Liver (tissue), 9 donors: ENCODE data around the gene R3HCC1L. TPM values are rescaled to one million over a fixed set of nuclear protein-coding genes. Genes with fewer than 3 reads are reported as not detected.

Source experiments
- DNase-seq: peaks from one replicate; pipeline ENCODE4 v3.0.0-alpha.2; 2017; ENCODE audit warnings: low spot score
- H3K27ac ChIP-seq, 2 donors: one replicate each; pipeline ENCODE4 v1.7.0; 2013; ENCODE audit warnings: inconsistent platforms in 2 of 2, low read length in 2 of 2, control low read depth in 1 of 2, low read depth in 1 of 2, mild to moderate bottlenecking in 1 of 2
- H3K27me3 ChIP-seq, 4 donors: one replicate each; pipeline versions ENCODE4 v1.6.1 to v1.7.0; 2013; ENCODE audit warnings: low read length in 3 of 4, inconsistent platforms in 1 of 4, mild to moderate bottlenecking in 1 of 4, moderate library complexity in 1 of 4; ENCODE audit not compliant: control insufficient read depth in 4 of 4, insufficient read depth in 4 of 4
- H3K36me3 ChIP-seq, 4 donors: one replicate each; pipeline versions ENCODE4 v1.6.1 to v1.7.0; 2013; ENCODE audit warnings: low read length in 3 of 4, mild to moderate bottlenecking in 3 of 4, low read depth in 1 of 4, moderate library complexity in 1 of 4; ENCODE audit not compliant: control insufficient read depth in 4 of 4, insufficient read depth in 3 of 4
- H3K4me1 ChIP-seq, 4 donors: one replicate each; pipeline versions ENCODE4 v1.6.1 to v1.7.0; 2013; ENCODE audit warnings: low read length in 3 of 4, mild to moderate bottlenecking in 3 of 4, moderate library complexity in 1 of 4; ENCODE audit not compliant: control insufficient read depth in 4 of 4, insufficient read depth in 4 of 4
- H3K4me3 ChIP-seq, 3 donors: one replicate each; pipeline versions ENCODE4 v1.6.1 to v1.7.0; 2013; ENCODE audit warnings: low read length in 3 of 3, control low read depth in 1 of 3, low read depth in 1 of 3, mild to moderate bottlenecking in 1 of 3
- H3K9ac ChIP-seq, 2 donors: one replicate each; pipeline ENCODE4 v1.7.0; 2013; ENCODE audit warnings: low read length in 2 of 2, mild to moderate bottlenecking in 2 of 2, moderate library complexity in 2 of 2, control low read depth in 1 of 2, low read depth in 1 of 2
- H3K9me3 ChIP-seq, 4 donors: one replicate each; pipeline versions ENCODE4 v1.6.1 to v1.7.0; 2013; ENCODE audit warnings: low read length in 3 of 4; ENCODE audit not compliant: control insufficient read depth in 4 of 4
- EGR1 ChIP-seq, 2 donors: IDR thresholded peaks; 2 replicates each; pipeline ENCODE4 v1.6.1; 2016 to 2018; ENCODE audit warnings: antibody characterized with exemption in 2 of 2, low read depth in 2 of 2
- FOXA1 ChIP-seq: IDR thresholded peaks from 2 replicates; pipeline ENCODE4 v1.6.1; 2016; ENCODE audit warnings: antibody characterized with exemption
- FOXA2 ChIP-seq: IDR thresholded peaks from 2 replicates; pipeline ENCODE4 v1.6.1; 2016; ENCODE audit warnings: antibody characterized with exemption
- GABPA ChIP-seq, 2 donors: IDR thresholded peaks in 1 of 2; conservative IDR thresholded peaks in 1 of 2; 2 replicates each; pipeline ENCODE4 v1.6.1; 2016; ENCODE audit warnings: antibody characterized with exemption in 2 of 2, mild to moderate bottlenecking in 1 of 2, moderate library complexity in 1 of 2
- HNF4A ChIP-seq, 2 donors: conservative IDR thresholded peaks; 2 replicates each; pipeline ENCODE4 v1.6.1; 2016; ENCODE audit warnings: antibody characterized with exemption in 2 of 2, mild to moderate bottlenecking in 2 of 2
- HNF4G ChIP-seq: IDR thresholded peaks from 2 replicates; pipeline ENCODE4 v1.6.1; 2016; ENCODE audit warnings: antibody characterized with exemption
- JUND ChIP-seq, 2 donors: IDR thresholded peaks; 2 replicates each; pipeline ENCODE4 v1.6.1; 2016; ENCODE audit warnings: antibody characterized with exemption in 2 of 2
- NR2F2 ChIP-seq: IDR thresholded peaks from 2 replicates; pipeline ENCODE4 v1.6.1; 2016; ENCODE audit warnings: antibody characterized with exemption
- RAD21 ChIP-seq, 2 donors: IDR thresholded peaks; 2 replicates each; pipeline ENCODE4 v1.6.1; 2016; ENCODE audit warnings: antibody characterized with exemption in 2 of 2, mild to moderate bottlenecking in 2 of 2
- RXRA ChIP-seq, 2 donors: IDR thresholded peaks; 2 replicates each; pipeline ENCODE4 v1.6.1; 2017 to 2018; ENCODE audit warnings: antibody characterized with exemption in 2 of 2, mild to moderate bottlenecking in 1 of 2
- SP1 ChIP-seq: IDR thresholded peaks from 2 replicates; pipeline ENCODE4 v1.6.1; 2018; ENCODE audit warnings: antibody characterized with exemption, mild to moderate bottlenecking
- TAF1 ChIP-seq: conservative IDR thresholded peaks from 2 replicates; pipeline ENCODE4 v1.6.1; 2016; ENCODE audit warnings: antibody characterized with exemption, mild to moderate bottlenecking
- YY1 ChIP-seq: IDR thresholded peaks from 2 replicates; pipeline ENCODE4 v1.6.1; 2016; ENCODE audit warnings: antibody characterized with exemption, mild to moderate bottlenecking
- WGBS: extraction: QIAGEN DNeasy Blood & Tissue Kit; methylation state at CpG from one replicate; pipeline ENCODE4 v1.1.7; 2013; 5-methylcytosine and 5-hydroxymethylcytosine counted together
- polyA plus RNA-seq, 2 donors: library from polyadenylated mRNA; stranded (reverse) in 1 of 2; unstranded in 1 of 2; fragments of 200-250 nt in 1 of 2; fragments of >200 nt in 1 of 2; fragmentation: Nextera tagmentation in 1 of 2; extraction: Ambion mirVana in 1 of 2; gene quantifications; one replicate each; pipeline versions ENCODE4 v1.2.1 to v1.2.3, GENCODE V29; 2013 to 2015
- total RNA-seq, 2 donors: library from RNA; depleted of rRNA; stranded (reverse); fragments of >200 nt; gene quantifications; one replicate each; pipeline ENCODE4 v1.2.3, GENCODE V29; 2014
- TF ChIP-seq, protein P1 (sequence below): IDR thresholded peaks from 2 replicates; pipeline ENCODE4 v1.6.1; 2016; ENCODE audit warnings: antibody characterized with exemption
- TF ChIP-seq, protein P2 (sequence below): IDR thresholded peaks from 2 replicates; pipeline ENCODE4 v1.6.1; 2016; ENCODE audit warnings: antibody characterized with exemption, mild to moderate bottlenecking
- TF ChIP-seq, protein P3 (sequence below): IDR thresholded peaks from 2 replicates; pipeline ENCODE4 v1.6.1; 2016; ENCODE audit warnings: antibody characterized with exemption
- TF ChIP-seq, protein P4 (sequence below): IDR thresholded peaks from 2 replicates; pipeline ENCODE4 v1.6.1; 2016; ENCODE audit warnings: antibody characterized with exemption
- TF ChIP-seq, protein P5 (sequence below): fragments of 150-350 bp; IDR thresholded peaks from 2 replicates; pipeline ENCODE4 v1.5.1; 2017; ENCODE audit warnings: improper control_type of control experiment, low read depth, low read length; ENCODE audit not compliant: missing input control
- donor health status: healthy.
- donor health status: healthy.
- donor health status: healthy.
- donor health status: healthy.
- donor health status: healthy.

Gene R3HCC1L
- total and polyA plus RNA-seq, 4 donors, result 3.2 to 11.2 (median 7.4) TPM

DNA sequence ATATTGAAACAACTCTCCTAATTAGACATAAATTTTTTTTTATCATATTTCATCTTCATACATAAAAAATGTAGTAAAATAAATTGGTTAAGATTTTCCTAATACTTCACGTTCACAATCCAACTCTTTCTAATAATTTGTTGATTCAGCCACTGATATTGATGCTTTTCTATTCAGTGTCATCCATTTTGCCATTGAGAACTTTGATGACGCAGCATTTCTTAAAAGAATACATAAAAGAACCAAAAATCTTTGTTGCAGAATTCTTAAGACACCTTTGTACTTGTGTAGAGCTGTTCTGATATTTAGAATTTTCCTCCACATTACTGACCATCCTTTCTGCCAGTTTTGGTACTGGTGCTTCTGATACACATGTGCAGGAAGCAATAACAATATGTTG, 80.9 kb downstream of the R3HCC1L start:
- WGBS, result 98% methylated on average over 2 of the region's 2 CpGs
- Histone ChIP-seq H3K4me3 (no peak overlapping the region), H3K27ac (no peak overlapping the region), H3K4me1 (no peaks in the 10 kb centered on the region), H3K36me3 (peaks cover 0 to 4% (median 0%) of the 10 kb centered on the region in 4 donors), H3K27me3 (no peaks in the 10 kb centered on the region), H3K9me3 (peaks cover 0 to 9% (median 3%) of the 10 kb centered on the region in 4 donors), H3K9ac (no peak overlapping the region)
- no peak for DNase-seq
- TF ChIP-seq HNF4A (conservative IDR thresholded peaks at IDR 0.05) (no peak), FOXA1 (no peak), EGR1 (IDR thresholded peaks at IDR 0.05; ENCODE audit: low read depth in 2 of 2) (no peak), NR2F2 (no peak), YY1 (no peak), RXRA (IDR thresholded peaks at IDR 0.05) (no peak)
- TF ChIP-seq, protein P1, sequence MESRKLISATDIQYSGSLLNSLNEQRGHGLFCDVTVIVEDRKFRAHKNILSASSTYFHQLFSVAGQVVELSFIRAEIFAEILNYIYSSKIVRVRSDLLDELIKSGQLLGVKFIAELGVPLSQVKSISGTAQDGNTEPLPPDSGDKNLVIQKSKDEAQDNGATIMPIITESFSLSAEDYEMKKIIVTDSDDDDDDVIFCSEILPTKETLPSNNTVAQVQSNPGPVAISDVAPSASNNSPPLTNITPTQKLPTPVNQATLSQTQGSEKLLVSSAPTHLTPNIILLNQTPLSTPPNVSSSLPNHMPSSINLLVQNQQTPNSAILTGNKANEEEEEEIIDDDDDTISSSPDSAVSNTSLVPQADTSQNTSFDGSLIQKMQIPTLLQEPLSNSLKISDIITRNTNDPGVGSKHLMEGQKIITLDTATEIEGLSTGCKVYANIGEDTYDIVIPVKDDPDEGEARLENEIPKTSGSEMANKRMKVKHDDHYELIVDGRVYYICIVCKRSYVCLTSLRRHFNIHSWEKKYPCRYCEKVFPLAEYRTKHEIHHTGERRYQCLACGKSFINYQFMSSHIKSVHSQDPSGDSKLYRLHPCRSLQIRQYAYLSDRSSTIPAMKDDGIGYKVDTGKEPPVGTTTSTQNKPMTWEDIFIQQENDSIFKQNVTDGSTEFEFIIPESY, result no peak

DNA sequence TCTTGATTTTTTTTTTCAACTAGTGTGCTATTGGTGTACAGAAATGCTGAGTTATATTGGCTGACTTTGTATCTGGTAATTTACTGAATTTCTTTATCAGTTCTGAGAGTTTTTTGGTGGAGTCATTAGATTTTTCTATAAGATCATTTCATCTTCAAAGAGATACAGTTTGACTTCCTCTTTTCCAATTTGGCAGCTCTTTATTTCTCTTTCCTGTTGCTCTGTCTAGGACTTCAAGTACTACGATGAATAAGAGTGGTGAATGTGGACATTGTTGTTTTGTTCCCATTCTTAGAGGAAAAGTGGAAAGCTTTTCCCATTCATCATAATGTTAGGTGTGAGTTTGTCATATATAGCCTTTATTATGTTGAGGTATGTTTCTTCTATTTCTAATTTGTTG, 83.3 kb downstream of the R3HCC1L start:
- H3K4me3 ChIP-seq, result no peak overlapping the region
- no peaks in the 10 kb centered on the region for H3K4me1 ChIP-seq
- 75% methylated on average over 1 of the region's 1 CpG for WGBS
- peaks cover 0 to 4% (median 0%) of the 10 kb centered on the region in 4 donors for H3K36me3 ChIP-seq
- no peak for TF ChIP-seq RAD21 (IDR thresholded peaks at IDR 0.05)
- no peak for TF ChIP-seq YY1
- TF ChIP-seq, protein P2, sequence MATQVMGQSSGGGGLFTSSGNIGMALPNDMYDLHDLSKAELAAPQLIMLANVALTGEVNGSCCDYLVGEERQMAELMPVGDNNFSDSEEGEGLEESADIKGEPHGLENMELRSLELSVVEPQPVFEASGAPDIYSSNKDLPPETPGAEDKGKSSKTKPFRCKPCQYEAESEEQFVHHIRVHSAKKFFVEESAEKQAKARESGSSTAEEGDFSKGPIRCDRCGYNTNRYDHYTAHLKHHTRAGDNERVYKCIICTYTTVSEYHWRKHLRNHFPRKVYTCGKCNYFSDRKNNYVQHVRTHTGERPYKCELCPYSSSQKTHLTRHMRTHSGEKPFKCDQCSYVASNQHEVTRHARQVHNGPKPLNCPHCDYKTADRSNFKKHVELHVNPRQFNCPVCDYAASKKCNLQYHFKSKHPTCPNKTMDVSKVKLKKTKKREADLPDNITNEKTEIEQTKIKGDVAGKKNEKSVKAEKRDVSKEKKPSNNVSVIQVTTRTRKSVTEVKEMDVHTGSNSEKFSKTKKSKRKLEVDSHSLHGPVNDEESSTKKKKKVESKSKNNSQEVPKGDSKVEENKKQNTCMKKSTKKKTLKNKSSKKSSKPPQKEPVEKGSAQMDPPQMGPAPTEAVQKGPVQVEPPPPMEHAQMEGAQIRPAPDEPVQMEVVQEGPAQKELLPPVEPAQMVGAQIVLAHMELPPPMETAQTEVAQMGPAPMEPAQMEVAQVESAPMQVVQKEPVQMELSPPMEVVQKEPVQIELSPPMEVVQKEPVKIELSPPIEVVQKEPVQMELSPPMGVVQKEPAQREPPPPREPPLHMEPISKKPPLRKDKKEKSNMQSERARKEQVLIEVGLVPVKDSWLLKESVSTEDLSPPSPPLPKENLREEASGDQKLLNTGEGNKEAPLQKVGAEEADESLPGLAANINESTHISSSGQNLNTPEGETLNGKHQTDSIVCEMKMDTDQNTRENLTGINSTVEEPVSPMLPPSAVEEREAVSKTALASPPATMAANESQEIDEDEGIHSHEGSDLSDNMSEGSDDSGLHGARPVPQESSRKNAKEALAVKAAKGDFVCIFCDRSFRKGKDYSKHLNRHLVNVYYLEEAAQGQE, result no peak
- TF ChIP-seq, protein P3, sequence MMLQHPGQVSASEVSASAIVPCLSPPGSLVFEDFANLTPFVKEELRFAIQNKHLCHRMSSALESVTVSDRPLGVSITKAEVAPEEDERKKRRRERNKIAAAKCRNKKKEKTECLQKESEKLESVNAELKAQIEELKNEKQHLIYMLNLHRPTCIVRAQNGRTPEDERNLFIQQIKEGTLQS, result no peak
- TF ChIP-seq FOXA1, result no peak
- TF ChIP-seq NR2F2, result no peak
- TF ChIP-seq, protein P4, sequence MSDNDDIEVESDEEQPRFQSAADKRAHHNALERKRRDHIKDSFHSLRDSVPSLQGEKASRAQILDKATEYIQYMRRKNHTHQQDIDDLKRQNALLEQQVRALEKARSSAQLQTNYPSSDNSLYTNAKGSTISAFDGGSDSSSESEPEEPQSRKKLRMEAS, result no peak
- TF ChIP-seq HNF4A (conservative IDR thresholded peaks at IDR 0.05), result no peak
- TF ChIP-seq EGR1 (IDR thresholded peaks at IDR 0.05; ENCODE audit: low read depth in 2 of 2), result no peak
- TF ChIP-seq FOXA2, result no peak
- TF ChIP-seq HNF4G, result no peak
- TF ChIP-seq RXRA (IDR thresholded peaks at IDR 0.05), result no peak
- TF ChIP-seq SP1, result no peak
- no peak for TF ChIP-seq TAF1
- TF ChIP-seq, protein P5, sequence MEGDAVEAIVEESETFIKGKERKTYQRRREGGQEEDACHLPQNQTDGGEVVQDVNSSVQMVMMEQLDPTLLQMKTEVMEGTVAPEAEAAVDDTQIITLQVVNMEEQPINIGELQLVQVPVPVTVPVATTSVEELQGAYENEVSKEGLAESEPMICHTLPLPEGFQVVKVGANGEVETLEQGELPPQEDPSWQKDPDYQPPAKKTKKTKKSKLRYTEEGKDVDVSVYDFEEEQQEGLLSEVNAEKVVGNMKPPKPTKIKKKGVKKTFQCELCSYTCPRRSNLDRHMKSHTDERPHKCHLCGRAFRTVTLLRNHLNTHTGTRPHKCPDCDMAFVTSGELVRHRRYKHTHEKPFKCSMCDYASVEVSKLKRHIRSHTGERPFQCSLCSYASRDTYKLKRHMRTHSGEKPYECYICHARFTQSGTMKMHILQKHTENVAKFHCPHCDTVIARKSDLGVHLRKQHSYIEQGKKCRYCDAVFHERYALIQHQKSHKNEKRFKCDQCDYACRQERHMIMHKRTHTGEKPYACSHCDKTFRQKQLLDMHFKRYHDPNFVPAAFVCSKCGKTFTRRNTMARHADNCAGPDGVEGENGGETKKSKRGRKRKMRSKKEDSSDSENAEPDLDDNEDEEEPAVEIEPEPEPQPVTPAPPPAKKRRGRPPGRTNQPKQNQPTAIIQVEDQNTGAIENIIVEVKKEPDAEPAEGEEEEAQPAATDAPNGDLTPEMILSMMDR, result no peak
- no peak for TF ChIP-seq JUND (IDR thresholded peaks at IDR 0.05)
- no peak for TF ChIP-seq GABPA (IDR thresholded peaks at IDR 0.05 in 1 of 2, conservative IDR thresholded peaks at IDR 0.05 in 1 of 2)
- TF ChIP-seq, protein P1, result no peak
- no peaks in the 10 kb centered on the region for H3K27me3 ChIP-seq
- no peak overlapping the region for H3K27ac ChIP-seq
- no peak overlapping the region for H3K9ac ChIP-seq
- peaks cover 0 to 9% (median 3%) of the 10 kb centered on the region in 4 donors for H3K9me3 ChIP-seq
- no peak for DNase-seq
